ENCODE data around the gene DRP2. TPM values are rescaled to one million over a fixed set of nuclear protein-coding genes. Genes with fewer than 3 reads are reported as not detected.

DRP2 gene
- total RNA-seq, 1 experiment from 2014 or later = 0.64 TPM

DNA sequence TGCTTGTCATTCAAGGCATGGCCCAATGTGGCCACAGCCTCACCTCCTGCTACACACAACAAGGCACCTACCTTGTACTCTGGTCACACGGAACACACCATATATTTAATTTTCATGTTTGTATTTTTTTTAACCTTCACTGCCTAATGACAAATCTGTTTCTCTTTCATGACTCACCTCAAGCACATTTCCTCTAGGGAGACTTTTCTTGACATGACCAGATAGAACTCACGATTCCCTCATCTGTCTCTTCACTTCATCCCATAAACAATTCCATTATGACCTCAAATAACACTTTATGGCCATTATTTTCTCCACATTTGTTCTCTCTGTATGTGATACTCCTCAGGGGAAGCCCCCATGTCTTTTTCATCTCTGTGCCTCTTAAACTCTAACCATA, 11.1 kb downstream of the DRP2 start (continued):
- TF ChIP-seq, protein P1, sequence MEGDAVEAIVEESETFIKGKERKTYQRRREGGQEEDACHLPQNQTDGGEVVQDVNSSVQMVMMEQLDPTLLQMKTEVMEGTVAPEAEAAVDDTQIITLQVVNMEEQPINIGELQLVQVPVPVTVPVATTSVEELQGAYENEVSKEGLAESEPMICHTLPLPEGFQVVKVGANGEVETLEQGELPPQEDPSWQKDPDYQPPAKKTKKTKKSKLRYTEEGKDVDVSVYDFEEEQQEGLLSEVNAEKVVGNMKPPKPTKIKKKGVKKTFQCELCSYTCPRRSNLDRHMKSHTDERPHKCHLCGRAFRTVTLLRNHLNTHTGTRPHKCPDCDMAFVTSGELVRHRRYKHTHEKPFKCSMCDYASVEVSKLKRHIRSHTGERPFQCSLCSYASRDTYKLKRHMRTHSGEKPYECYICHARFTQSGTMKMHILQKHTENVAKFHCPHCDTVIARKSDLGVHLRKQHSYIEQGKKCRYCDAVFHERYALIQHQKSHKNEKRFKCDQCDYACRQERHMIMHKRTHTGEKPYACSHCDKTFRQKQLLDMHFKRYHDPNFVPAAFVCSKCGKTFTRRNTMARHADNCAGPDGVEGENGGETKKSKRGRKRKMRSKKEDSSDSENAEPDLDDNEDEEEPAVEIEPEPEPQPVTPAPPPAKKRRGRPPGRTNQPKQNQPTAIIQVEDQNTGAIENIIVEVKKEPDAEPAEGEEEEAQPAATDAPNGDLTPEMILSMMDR (IDR thresholded peaks at IDR 0.05 in 2 of 3, conservative IDR thresholded peaks at IDR 0.05 in 1 of 3; ENCODE audit: borderline replicate concordance in 1 of 3, insufficient read depth in 1 of 3, low read depth in 2 of 3, low read length in 2 of 3) = no peak

DNA sequence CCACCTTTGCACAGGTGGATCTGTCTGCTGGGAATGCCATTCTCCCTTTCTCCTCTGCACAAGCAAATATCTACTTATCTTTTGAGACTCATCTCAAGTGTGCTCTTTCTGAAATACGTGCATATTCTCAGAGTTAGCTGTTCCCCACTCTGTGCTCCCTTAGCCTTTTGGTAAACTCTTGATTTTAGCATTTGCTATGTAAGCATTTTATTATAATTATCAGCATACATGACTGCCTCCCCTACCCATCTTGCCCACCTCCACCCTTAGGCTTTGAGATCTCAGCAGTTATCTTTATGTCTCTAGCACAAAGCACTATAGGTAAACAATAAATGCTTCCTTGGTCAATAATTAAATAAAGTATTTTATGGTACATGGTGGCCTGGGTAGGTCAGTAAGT, 11.5 kb downstream of the DRP2 start:
- no peak overlapping the region for H3K4me3 ChIP-seq (replicated peaks in 1 of 2; ENCODE audit: low read depth in 1 of 2, low read length in 2 of 2)
- H3K27me3 ChIP-seq (ENCODE audit: insufficient read depth, low read length) = no peaks in the 10 kb centered on the region
- intact Hi-C loops (cut with micrococcal nuclease) = no loop called here
- no TSS peak for BruUV-seq (replicated peaks)
- H3K27ac ChIP-seq (ENCODE audit: low read depth, low read length) = no peak overlapping the region
- RAD21 ChIA-PET (ENCODE audit: low non-redundant PET in 1 of 2, low total read pairs in 2 of 2, uncharacterized antibody in 2 of 2, unreplicated experiment in 2 of 2) = no interaction called here
- DNase-seq (ENCODE audit: low read depth, low spot score) (no peak), ATAC-seq (no peak)
- no peaks in the 10 kb centered on the region for H3K79me2 ChIP-seq (ENCODE audit: insufficient read depth, low read length)
- CTCF ChIA-PET = no interaction called here
- no peaks in the 10 kb centered on the region for H3K36me3 ChIP-seq (ENCODE audit: control insufficient read depth in 1 of 2, insufficient read depth in 2 of 2, low read length in 2 of 2)
- no peak overlapping the region for H2AFZ ChIP-seq (ENCODE audit: low read depth, low read length, poor library complexity, severe bottlenecking)
- no peaks in the 10 kb centered on the region for H3K9me3 ChIP-seq (ENCODE audit: control insufficient read depth in 1 of 2, insufficient read depth in 1 of 2, low read depth in 1 of 2, low read length in 2 of 2)
- no peak overlapping the region for H3K4me2 ChIP-seq (ENCODE audit: low read length)
- POLR2A ChIA-PET = no interaction called here
- no peaks in the 10 kb centered on the region for H3K4me1 ChIP-seq (ENCODE audit: control insufficient read depth in 1 of 2, insufficient read depth in 2 of 2, low read length in 2 of 2)
- H4K20me1 ChIP-seq (ENCODE audit: insufficient read depth) = no peaks in the 10 kb centered on the region
- H3K9ac ChIP-seq (ENCODE audit: low read length) = no peak overlapping the region
- H3K9me2 ChIP-seq (ENCODE audit: insufficient read depth) = no peaks in the 10 kb centered on the region
- TF ChIP-seq, protein P2, sequence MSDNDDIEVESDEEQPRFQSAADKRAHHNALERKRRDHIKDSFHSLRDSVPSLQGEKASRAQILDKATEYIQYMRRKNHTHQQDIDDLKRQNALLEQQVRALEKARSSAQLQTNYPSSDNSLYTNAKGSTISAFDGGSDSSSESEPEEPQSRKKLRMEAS (IDR thresholded peaks at IDR 0.05) = no peak
- TF ChIP-seq, protein P3, sequence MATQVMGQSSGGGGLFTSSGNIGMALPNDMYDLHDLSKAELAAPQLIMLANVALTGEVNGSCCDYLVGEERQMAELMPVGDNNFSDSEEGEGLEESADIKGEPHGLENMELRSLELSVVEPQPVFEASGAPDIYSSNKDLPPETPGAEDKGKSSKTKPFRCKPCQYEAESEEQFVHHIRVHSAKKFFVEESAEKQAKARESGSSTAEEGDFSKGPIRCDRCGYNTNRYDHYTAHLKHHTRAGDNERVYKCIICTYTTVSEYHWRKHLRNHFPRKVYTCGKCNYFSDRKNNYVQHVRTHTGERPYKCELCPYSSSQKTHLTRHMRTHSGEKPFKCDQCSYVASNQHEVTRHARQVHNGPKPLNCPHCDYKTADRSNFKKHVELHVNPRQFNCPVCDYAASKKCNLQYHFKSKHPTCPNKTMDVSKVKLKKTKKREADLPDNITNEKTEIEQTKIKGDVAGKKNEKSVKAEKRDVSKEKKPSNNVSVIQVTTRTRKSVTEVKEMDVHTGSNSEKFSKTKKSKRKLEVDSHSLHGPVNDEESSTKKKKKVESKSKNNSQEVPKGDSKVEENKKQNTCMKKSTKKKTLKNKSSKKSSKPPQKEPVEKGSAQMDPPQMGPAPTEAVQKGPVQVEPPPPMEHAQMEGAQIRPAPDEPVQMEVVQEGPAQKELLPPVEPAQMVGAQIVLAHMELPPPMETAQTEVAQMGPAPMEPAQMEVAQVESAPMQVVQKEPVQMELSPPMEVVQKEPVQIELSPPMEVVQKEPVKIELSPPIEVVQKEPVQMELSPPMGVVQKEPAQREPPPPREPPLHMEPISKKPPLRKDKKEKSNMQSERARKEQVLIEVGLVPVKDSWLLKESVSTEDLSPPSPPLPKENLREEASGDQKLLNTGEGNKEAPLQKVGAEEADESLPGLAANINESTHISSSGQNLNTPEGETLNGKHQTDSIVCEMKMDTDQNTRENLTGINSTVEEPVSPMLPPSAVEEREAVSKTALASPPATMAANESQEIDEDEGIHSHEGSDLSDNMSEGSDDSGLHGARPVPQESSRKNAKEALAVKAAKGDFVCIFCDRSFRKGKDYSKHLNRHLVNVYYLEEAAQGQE (IDR thresholded peaks at IDR 0.05; ENCODE audit: low read depth) = no peak
- no peak for TF ChIP-seq CEBPB (IDR thresholded peaks at IDR 0.05; ENCODE audit: low read depth)
- no peak for TF ChIP-seq EZH2 (IDR thresholded peaks at IDR 0.05)
- no peak for TF ChIP-seq TCF7L2 (IDR thresholded peaks at IDR 0.05; ENCODE audit: borderline replicate concordance, extremely low read depth, insufficient read depth, insufficient read length)
- TF ChIP-seq JUND (IDR thresholded peaks at IDR 0.05) = no peak
- TF ChIP-seq SIN3A (IDR thresholded peaks at IDR 0.05; ENCODE audit: low read depth) = no peak
- no peak for TF ChIP-seq FOSL1 (IDR thresholded peaks at IDR 0.05; ENCODE audit: low read depth)
- TF ChIP-seq ZNF274 (IDR thresholded peaks at IDR 0.05; ENCODE audit: low read depth, low read length) = no peak
- TF ChIP-seq YY1 (IDR thresholded peaks at IDR 0.05; ENCODE audit: extremely low read depth, insufficient replicate concordance, low read depth, low read length) = no peak
- TF ChIP-seq, protein P4, sequence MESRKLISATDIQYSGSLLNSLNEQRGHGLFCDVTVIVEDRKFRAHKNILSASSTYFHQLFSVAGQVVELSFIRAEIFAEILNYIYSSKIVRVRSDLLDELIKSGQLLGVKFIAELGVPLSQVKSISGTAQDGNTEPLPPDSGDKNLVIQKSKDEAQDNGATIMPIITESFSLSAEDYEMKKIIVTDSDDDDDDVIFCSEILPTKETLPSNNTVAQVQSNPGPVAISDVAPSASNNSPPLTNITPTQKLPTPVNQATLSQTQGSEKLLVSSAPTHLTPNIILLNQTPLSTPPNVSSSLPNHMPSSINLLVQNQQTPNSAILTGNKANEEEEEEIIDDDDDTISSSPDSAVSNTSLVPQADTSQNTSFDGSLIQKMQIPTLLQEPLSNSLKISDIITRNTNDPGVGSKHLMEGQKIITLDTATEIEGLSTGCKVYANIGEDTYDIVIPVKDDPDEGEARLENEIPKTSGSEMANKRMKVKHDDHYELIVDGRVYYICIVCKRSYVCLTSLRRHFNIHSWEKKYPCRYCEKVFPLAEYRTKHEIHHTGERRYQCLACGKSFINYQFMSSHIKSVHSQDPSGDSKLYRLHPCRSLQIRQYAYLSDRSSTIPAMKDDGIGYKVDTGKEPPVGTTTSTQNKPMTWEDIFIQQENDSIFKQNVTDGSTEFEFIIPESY (IDR thresholded peaks at IDR 0.05; ENCODE audit: extremely low read depth, insufficient replicate concordance, low read length) = no peak
- no peak for TF ChIP-seq POLR2A (IDR thresholded peaks at IDR 0.05; ENCODE audit: borderline replicate concordance, extremely low read depth, insufficient read depth, insufficient read length)
- TF ChIP-seq SRF (IDR thresholded peaks at IDR 0.05; ENCODE audit: low read depth) = no peak
- TF ChIP-seq EGR1 (IDR thresholded peaks at IDR 0.05; ENCODE audit: low read depth) = no peak
- no peak for TF ChIP-seq EZH2phosphoT487 (IDR thresholded peaks at IDR 0.05; ENCODE audit: borderline replicate concordance)
- TF ChIP-seq, protein P5, sequence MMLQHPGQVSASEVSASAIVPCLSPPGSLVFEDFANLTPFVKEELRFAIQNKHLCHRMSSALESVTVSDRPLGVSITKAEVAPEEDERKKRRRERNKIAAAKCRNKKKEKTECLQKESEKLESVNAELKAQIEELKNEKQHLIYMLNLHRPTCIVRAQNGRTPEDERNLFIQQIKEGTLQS (IDR thresholded peaks at IDR 0.05) = no peak
- no peak for TF ChIP-seq CBX3 (IDR thresholded peaks at IDR 0.05; ENCODE audit: low read depth)
- no peak for TF ChIP-seq ZFX (IDR thresholded peaks at IDR 0.05)
